Effector memory CD8-positive, alpha-beta T cell (primary cell): Measurements from ENCODE around the gene ENOX2.

Experiments
- ATAC-seq: fragments of 150-1000 bp; cut with Tn5 transposase; replicated peaks from 2 replicates; pipeline ENCODE4 v1.10.0; 2021; ENCODE audit warnings: mild to moderate bottlenecking, moderate library complexity
- DNase-seq, 3 experiments: peaks; one replicate each; pipeline ENCODE4 v3.0.0; 2021
- H3K27ac Mint-ChIP-seq, 2 donors: one replicate each; pipeline ENCODE4 v1.8.0; 2022; ENCODE audit warnings: mild to moderate bottlenecking in 2 of 2, mixed read lengths in 2 of 2, moderate library complexity in 2 of 2
- H3K27me3 Mint-ChIP-seq, 2 donors: one replicate each; pipeline ENCODE4 v1.8.0; 2022; ENCODE audit warnings: mixed read lengths in 2 of 2
- H3K36me3 Mint-ChIP-seq: one replicate; pipeline ENCODE4 v1.8.0; 2022; ENCODE audit warnings: mild to moderate bottlenecking, moderate library complexity, mixed read lengths; ENCODE audit not compliant: insufficient read depth
- H3K4me1 Mint-ChIP-seq, 2 donors: one replicate each; pipeline ENCODE4 v1.8.0; 2022; ENCODE audit warnings: low read depth in 2 of 2, mixed read lengths in 2 of 2
- H3K4me3 Mint-ChIP-seq, 2 donors: one replicate each; pipeline ENCODE4 v1.8.0; 2022; ENCODE audit warnings: mild to moderate bottlenecking in 2 of 2, mixed read lengths in 2 of 2, moderate library complexity in 2 of 2
- H3K9me3 Mint-ChIP-seq, 2 donors: one replicate each; pipeline ENCODE4 v1.8.0; 2022; ENCODE audit warnings: mixed read lengths in 2 of 2

ENOX2 gene

DNA sequence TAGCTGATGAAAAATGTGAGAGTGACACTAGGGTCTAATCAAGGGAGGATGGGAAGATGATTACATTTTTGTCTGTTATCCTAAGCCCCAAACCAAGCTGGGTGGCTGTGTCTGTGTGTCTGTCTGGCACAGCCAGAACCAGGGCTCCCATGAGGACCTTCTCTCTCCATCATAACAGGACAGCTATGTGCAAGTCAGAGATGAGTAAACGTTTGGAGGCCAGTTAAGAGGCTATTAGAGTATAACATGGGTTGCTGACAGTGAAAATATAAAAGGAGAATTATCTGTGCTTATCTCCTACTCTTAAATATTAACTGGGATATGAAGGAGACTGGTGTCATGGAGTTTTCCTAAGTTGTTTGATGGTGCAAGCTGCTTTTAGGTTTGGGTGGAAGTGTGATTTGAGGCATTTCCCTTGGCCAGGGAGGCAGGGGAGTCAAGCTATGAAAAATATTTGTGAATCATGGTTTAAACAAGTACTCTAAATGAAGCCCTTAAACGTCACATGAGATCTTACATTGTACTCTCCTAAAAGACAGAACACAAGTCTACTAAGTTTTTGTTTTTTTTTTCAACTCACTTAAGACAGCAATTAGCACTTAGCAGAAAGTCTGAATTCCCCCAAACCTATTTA lies 156.2 kb downstream of the ENOX2 start:
- DNase-seq = no peak
- Mint-ChIP-seq H3K4me1 (no peaks in the 10 kb centered on the region), H3K36me3 (no peaks in the 10 kb centered on the region), H3K27me3 (no peaks in the 10 kb centered on the region), H3K9me3 (no peaks in the 10 kb centered on the region), H3K27ac (no peak overlapping the region), H3K4me3 (no peak overlapping the region)
- ATAC-seq = no peak

DNA sequence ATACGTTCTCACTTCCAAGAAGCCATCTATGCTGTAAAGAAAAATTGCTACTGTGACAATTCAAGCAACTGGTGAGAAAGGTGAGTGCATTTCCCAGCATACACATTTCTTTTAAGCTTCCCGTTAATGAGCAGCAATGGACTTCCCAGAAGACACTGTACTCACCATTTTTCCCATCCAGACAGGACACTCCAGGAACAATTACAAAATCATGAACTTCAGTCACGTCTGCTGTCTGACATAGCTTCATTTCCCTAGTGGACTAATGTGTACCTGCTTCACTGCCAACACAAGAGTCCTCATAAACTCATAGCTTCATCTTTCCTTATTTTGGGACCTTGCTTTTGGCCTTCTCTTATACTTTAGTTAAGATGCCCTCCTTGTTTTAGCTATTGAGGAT lies 156.9 kb downstream of the ENOX2 start:
- Mint-ChIP-seq H3K36me3 (no peaks in the 10 kb centered on the region), H3K9me3 (no peaks in the 10 kb centered on the region), H3K4me1 (no peaks in the 10 kb centered on the region), H3K27me3 (no peaks in the 10 kb centered on the region), H3K27ac (no peak overlapping the region), H3K4me3 (no peak overlapping the region)
- ATAC-seq (no peak), DNase-seq (no peak)

DNA sequence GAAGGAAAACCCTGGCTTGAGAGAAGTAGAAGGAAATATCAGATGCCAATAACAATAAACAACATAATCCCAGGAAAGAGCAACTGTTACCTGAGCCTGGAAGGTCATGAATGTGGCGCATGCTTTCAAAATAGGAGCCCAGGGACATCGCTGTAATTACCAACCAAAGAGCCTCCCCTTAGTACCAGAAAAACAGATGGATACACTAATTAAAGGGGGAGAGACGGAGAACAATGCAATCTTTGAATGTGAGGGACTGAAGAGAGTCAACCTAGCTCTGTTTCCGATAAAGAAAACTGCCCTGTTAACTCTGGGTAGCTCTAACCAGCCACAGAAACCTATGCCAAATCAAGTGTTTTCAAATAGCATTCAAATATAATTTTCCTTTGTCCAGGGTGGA lies 161.4 kb downstream of the ENOX2 start:
- Mint-ChIP-seq H3K27me3 (no peaks in the 10 kb centered on the region), H3K27ac (no peak overlapping the region), H3K36me3 (no peaks in the 10 kb centered on the region), H3K4me1 (no peaks in the 10 kb centered on the region), H3K4me3 (no peak overlapping the region), H3K9me3 (no peaks in the 10 kb centered on the region)
- no peak for DNase-seq
- ATAC-seq = no peak

DNA sequence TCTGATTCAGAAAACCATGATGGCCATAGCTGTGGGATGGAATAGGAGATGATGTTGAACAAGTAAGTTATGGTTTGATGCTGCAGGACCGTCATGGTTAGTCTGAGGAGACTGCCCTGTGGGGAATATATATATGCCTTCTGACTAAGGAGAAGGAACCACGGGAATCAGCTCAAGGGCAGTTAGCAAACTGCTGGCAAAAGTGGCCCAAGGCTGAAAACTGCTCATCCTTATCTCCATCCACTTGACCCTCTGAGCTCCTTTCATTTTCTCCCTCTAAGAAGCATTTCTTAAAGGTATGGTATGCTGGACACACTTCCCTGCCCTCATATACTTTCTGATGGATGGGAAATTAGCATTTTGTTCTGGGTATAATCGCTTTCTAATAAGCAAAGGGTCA lies 161.9 kb downstream of the ENOX2 start:
- ATAC-seq (no peak), DNase-seq (no peak)
- no peaks in the 10 kb centered on the region for H3K9me3 Mint-ChIP-seq
- no peaks in the 10 kb centered on the region for H3K36me3 Mint-ChIP-seq
- H3K27ac Mint-ChIP-seq = no peak overlapping the region
- no peak overlapping the region for H3K4me3 Mint-ChIP-seq
- no peaks in the 10 kb centered on the region for H3K4me1 Mint-ChIP-seq
- no peaks in the 10 kb centered on the region for H3K27me3 Mint-ChIP-seq

DNA sequence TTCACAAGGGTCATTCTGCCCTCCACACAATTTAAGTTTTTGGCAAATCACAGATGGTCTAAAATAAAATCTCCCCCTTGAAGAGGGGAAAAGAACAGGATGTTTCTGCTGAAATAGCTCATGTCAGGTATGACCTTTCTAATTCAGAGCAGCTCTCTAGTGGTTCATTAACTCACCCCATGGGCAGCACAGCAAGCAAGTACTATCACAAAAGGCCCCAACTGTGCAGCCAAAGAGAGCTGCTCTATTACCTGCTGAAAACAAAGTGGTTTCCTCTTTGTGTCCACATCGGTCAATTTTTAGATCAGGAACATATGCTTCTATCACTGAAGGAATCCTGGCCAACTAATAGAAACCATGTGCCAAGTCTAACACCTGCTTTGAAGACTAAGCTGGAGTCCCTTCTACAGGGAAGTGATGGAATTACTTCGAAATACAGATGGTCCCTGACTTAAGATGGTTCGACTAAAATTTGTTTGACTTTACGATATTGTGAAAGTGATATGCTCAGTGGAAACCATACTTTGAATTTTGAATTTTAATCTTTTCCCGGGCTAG lies 164.3 kb downstream of the ENOX2 start:
- Mint-ChIP-seq H3K27me3 (no peaks in the 10 kb centered on the region), H3K4me3 (no peak overlapping the region), H3K9me3 (no peaks in the 10 kb centered on the region), H3K36me3 (no peaks in the 10 kb centered on the region), H3K27ac (no peak overlapping the region), H3K4me1 (no peaks in the 10 kb centered on the region)
- DNase-seq = no peak
- ATAC-seq = no peak

DNA sequence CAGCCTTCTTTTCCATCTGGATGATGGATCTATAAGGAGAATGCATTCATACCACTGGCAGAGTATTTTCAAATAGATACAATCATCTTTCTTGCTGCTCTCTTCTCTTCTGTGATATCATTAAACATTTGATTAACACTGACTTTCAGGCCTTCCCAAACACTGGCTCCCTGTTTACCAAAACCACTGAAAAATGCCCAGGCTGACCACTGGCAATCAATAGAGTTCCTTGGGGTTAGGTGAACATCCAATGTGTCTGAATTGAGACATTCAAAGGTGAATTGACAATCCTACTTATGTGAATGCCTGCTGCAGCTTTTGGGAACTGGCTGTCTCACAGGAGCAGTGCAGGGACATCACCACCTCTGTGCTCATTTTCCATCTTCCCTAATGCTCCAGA lies 168.3 kb downstream of the ENOX2 start:
- ATAC-seq (no peak), DNase-seq (no peak)
- no peaks in the 10 kb centered on the region for H3K27me3 Mint-ChIP-seq
- H3K27ac Mint-ChIP-seq = no peak overlapping the region
- no peaks in the 10 kb centered on the region for H3K36me3 Mint-ChIP-seq
- H3K9me3 Mint-ChIP-seq = no peaks in the 10 kb centered on the region
- H3K4me1 Mint-ChIP-seq = no peaks in the 10 kb centered on the region
- H3K4me3 Mint-ChIP-seq = no peak overlapping the region

DNA sequence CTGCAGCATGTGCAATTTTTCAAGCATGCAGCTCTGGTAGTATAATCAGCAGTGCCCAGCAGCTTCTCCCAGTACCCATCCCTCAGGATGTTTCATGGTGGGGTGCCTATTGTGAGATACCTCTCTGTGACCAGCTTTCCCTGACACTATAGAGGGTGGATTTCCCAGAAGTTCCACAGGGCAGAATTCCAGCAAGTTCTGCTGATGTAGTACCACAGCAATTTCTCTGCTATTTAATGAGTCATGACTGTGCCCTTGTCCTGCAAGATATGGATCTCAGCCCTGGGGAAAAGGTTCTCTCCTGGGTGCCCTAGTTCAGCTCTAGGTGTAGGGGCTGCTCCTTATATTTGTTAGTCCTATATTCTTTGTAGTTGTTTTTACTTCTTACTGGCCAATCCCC lies 174.8 kb downstream of the ENOX2 start:
- Mint-ChIP-seq H3K27ac (no peak overlapping the region), H3K4me1 (no peaks in the 10 kb centered on the region), H3K9me3 (no peaks in the 10 kb centered on the region), H3K27me3 (no peaks in the 10 kb centered on the region), H3K36me3 (no peaks in the 10 kb centered on the region), H3K4me3 (no peak overlapping the region)
- DNase-seq (no peak), ATAC-seq (no peak)

DNA sequence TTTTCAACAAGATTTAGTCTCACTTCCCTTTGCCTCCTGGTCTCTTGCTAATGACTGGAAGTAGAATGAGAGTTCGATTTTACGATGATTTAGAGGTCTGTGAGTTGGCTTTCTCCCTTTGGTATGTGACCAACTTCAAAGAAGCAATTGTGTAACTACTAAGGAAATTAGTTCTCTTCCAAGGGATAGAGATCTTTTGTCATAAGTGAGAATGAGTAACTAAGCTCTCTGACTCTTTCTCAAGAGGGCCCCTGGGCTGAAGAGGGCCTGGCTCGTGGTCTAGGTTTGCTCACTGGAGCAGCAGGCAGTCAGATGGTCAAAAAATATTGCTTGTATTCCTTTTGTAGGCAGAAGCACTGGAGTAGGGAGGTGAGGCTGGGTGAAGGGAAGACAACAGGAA lies 176.3 kb downstream of the ENOX2 start:
- Mint-ChIP-seq H3K9me3 (no peaks in the 10 kb centered on the region), H3K36me3 (no peaks in the 10 kb centered on the region), H3K4me3 (no peak overlapping the region), H3K27me3 (no peaks in the 10 kb centered on the region), H3K27ac (no peak overlapping the region), H3K4me1 (no peaks in the 10 kb centered on the region)
- ATAC-seq (no peak), DNase-seq (no peak)

DNA sequence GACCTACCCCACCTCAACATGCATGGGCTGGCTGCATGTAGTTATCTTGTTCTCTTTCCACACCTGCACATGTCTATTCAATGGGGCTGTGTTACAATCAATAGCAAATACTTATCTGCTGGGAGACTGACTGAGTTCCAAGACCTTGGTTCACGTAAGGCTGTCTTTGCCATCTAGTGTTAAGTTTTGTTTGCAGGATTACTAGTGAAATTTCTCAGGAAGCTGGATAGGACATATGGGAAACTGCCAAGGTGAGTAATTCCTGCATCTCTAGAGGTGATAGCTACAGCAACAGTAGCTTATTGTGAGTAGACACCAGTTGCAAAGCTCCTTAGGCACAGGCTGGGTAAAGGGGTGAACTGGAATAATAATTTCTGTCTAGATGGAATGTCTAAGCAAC lies 177.5 kb downstream of the ENOX2 start:
- H3K27me3 Mint-ChIP-seq = no peaks in the 10 kb centered on the region
- H3K4me3 Mint-ChIP-seq = no peak overlapping the region
- no peaks in the 10 kb centered on the region for H3K36me3 Mint-ChIP-seq
- no peaks in the 10 kb centered on the region for H3K4me1 Mint-ChIP-seq
- H3K27ac Mint-ChIP-seq = no peak overlapping the region
- H3K9me3 Mint-ChIP-seq = no peaks in the 10 kb centered on the region
- no peak for DNase-seq
- no peak for ATAC-seq

DNA sequence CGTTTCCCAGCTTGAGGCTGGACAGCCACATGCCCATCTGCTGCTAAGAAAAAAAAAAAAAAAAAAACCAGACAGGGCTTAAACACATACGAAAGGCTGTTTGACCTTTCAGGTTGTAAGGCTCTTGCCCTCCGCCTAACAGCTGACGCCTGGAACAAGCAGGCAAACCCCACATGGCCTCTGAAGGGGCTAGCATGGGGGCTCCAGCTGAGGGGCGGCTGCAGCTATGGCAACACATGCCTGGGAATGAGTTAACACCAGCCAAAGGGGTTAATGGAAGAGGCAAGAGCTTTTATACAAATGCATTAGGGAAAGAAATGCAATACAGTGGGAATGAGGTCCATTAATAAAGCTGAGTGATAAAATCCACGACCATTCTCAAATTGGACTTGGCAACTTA lies 183.6 kb downstream of the ENOX2 start:
- H3K4me1 Mint-ChIP-seq = peaks cover 0 to 2% of the 10 kb centered on the region in 2 donors
- ATAC-seq (no peak), DNase-seq (no peak)
- H3K9me3 Mint-ChIP-seq = no peaks in the 10 kb centered on the region
- H3K27ac Mint-ChIP-seq = no peak overlapping the region
- H3K4me3 Mint-ChIP-seq = no peak overlapping the region
- no peaks in the 10 kb centered on the region for H3K36me3 Mint-ChIP-seq
- no peaks in the 10 kb centered on the region for H3K27me3 Mint-ChIP-seq

DNA sequence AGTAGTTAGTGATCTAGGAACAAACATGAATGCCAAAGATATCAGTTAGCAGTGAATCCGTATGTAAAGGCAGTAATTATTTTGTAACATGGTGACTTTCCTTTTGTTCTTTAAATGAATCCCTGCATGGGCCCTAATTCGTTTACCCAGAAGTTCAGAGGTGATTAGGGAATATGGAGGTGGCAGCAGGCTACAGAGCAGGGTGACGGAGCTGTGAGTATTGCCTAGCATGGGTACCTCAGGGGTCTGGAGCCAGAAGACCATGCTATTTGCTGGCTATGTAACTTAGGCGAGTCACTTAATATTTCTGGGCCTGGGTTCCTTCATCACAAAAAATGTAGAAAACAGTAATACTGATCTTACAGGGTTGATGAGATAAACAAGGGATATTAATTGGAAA lies 184.9 kb downstream of the ENOX2 start:
- Mint-ChIP-seq H3K27ac (no peak overlapping the region), H3K4me1 (peaks cover 0 to 2% of the 10 kb centered on the region in 2 donors), H3K4me3 (no peak overlapping the region), H3K36me3 (no peaks in the 10 kb centered on the region), H3K27me3 (no peaks in the 10 kb centered on the region), H3K9me3 (no peaks in the 10 kb centered on the region)
- no peak for DNase-seq
- no peak for ATAC-seq

DNA sequence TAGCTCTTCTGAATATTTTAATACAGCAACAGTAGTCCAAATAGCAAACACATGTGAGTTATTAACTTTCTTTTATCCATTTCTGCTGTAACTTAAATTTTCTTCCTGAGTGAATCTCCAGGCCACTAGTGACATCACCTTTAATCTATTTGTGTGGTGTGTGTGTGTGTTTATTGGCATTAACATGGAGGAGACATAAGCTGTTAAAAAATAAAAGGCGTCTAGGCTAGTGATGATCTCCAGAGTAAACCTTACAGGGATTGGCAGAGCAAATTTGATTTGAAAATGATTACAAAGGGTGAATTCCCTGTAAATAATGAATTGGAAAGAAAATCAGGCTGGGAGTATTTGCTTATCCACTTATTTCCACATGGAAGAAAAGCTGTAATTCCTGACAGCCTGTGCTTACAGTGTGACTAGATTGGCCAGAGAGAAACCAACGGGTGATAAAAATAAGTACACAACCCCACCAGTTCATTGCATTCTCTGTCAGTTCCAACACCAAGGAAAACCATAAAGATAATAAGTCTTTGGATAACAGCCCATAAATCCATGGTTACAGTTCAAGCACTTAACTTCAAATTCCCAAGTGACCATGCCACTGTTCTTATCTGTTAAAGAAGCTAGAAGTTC lies 186.1 kb downstream of the ENOX2 start:
- no peaks in the 10 kb centered on the region for H3K9me3 Mint-ChIP-seq
- H3K27ac Mint-ChIP-seq = no peak overlapping the region
- ATAC-seq (no peak), DNase-seq (no peak)
- no peaks in the 10 kb centered on the region for H3K27me3 Mint-ChIP-seq
- H3K36me3 Mint-ChIP-seq = no peaks in the 10 kb centered on the region
- no peak overlapping the region for H3K4me3 Mint-ChIP-seq
- peaks cover 0 to 2% of the 10 kb centered on the region in 2 donors for H3K4me1 Mint-ChIP-seq

DNA sequence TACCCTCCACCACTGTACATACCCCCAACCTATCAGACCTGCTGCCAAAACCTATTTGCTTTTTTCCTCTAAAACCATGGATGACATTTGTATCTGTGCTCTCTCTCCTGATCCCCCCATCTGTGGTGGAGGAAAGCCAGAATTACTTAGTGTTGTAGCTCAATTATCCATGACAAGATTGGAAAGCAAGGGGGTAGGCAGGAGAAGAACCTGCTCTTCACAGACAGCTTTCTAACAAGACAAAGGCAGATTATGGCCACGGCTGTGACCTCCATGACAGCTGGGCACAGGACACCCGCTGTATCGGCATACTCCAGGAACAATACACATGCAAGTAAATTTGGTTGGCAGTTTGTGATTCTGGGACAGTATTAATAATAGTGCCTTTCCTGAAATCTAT lies 186.7 kb downstream of the ENOX2 start:
- ATAC-seq = no peak
- H3K4me3 Mint-ChIP-seq = no peak overlapping the region
- no peaks in the 10 kb centered on the region for H3K27me3 Mint-ChIP-seq
- DNase-seq = no peak
- no peaks in the 10 kb centered on the region for H3K9me3 Mint-ChIP-seq
- no peak overlapping the region for H3K27ac Mint-ChIP-seq
- peaks cover 0 to 2% of the 10 kb centered on the region in 2 donors for H3K4me1 Mint-ChIP-seq
- no peaks in the 10 kb centered on the region for H3K36me3 Mint-ChIP-seq

DNA sequence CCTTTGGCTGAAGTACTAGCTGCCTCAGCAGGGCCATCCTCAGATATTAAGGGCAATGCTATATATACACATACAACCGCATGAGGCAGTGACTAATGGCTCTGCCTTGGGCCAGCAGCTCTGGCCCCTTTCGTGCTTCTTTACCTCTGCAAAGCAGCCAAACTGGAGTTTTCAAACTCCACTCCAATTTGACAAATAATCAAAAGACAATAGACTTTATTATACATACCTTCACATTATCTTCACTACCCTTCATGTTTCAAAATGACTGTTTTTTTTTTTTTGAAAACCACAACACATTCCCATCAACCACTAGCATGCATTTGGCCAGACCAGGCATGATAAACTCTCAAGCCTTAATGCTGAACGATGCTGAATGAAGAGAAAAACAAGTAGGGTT lies 187.7 kb downstream of the ENOX2 start:
- ATAC-seq (no peak), DNase-seq (no peak)
- peaks cover 0 to 2% of the 10 kb centered on the region in 2 donors for H3K4me1 Mint-ChIP-seq
- H3K27ac Mint-ChIP-seq = no peak overlapping the region
- no peaks in the 10 kb centered on the region for H3K36me3 Mint-ChIP-seq
- no peaks in the 10 kb centered on the region for H3K9me3 Mint-ChIP-seq
- H3K4me3 Mint-ChIP-seq = no peak overlapping the region
- no peaks in the 10 kb centered on the region for H3K27me3 Mint-ChIP-seq
